GM12878 (cell line): ENCODE results near the gene SCRT2. TPM values are rescaled to one million over a fixed set of nuclear protein-coding genes. Genes with fewer than 3 reads are reported as not detected.

Source experiments
- ATAC-seq: fragments of 200-7000 bp; cut with Tn5 transposase; 3 replicates; pipeline ENCODE4 v1.9.1; 2020; ENCODE audit warnings: mild to moderate bottlenecking, moderate library complexity
- BruUV-seq: library from RNA; stranded (reverse); fragments of 400-500 nt; replicated peaks from 2 replicates; lab custom pipeline; 2021; lab: Mats Ljungman, UMichigan
- CTCF ChIA-PET: fragments of 300-600 bp; sonication (Branson Sonifier 250); formaldehyde crosslinking; extraction: SDS; loops from one replicate; lab custom pipeline; 2021; ENCODE audit warnings: inconsistent platforms; lab: Yijun Ruan, JAX
- POLR2A ChIA-PET: fragments of 350-600 bp; formaldehyde crosslinking; extraction: SDS; loops from one replicate; lab custom pipeline; 2021; ENCODE audit warnings: inconsistent platforms; lab: Charles Lee
- RAD21 ChIA-PET: fragments of 300-600 bp; sonication (Branson Sonifier 250); formaldehyde crosslinking; loops from one replicate; lab custom pipeline; 2023; ENCODE audit warnings: antibody characterized with exemption; ENCODE audit not compliant: unreplicated experiment; lab: Charles Lee
- SMC1A ChIA-PET: fragments of 300-600 bp; sonication (Branson Sonifier 250); formaldehyde crosslinking; loops from one replicate; lab custom pipeline; 2023; ENCODE audit not compliant: unreplicated experiment, uncharacterized antibody; lab: Charles Lee
- DNase-seq: peaks from one replicate; pipeline ENCODE4 v3.0.0-alpha.2; 2011; ENCODE audit warnings: low read depth, low spot score
- FAIRE-seq: peaks from 3 replicates; lab custom pipeline; 2011; peaks lifted over from hg19 to GRCh38; lab: Jason Lieb, UNC
- H2AFZ ChIP-seq: 2 replicates; pipeline ENCODE4 v1.6.0; 2011; ENCODE audit warnings: low read depth, low read length, control low read depth; ENCODE audit not compliant: control insufficient read depth
- H3K27ac ChIP-seq: 2 replicates; pipeline ENCODE4 v1.5.1; 2011; ENCODE audit warnings: control low read depth; ENCODE audit not compliant: control insufficient read depth, insufficient read depth
- H3K27me3 ChIP-seq, 2 experiments: replicated peaks in 1 of 2; 2 replicates each; pipeline versions ENCODE4 v1.6.0 to v1.6.1; 2011; ENCODE audit warnings: low read length in 1 of 2; ENCODE audit not compliant: control insufficient read depth in 2 of 2, insufficient read depth in 2 of 2
- H3K36me3 ChIP-seq, 2 experiments: 2 replicates each; pipeline ENCODE4 v1.5.1; 2011; ENCODE audit warnings: low read length in 1 of 2; ENCODE audit not compliant: control insufficient read depth in 2 of 2, insufficient read depth in 2 of 2
- H3K4me1 ChIP-seq: 2 replicates; pipeline ENCODE4 v1.6.1; 2011; ENCODE audit warnings: mild to moderate bottlenecking, low read length, moderate library complexity, mixed read lengths; ENCODE audit not compliant: control insufficient read depth, insufficient read depth
- H3K4me2 ChIP-seq: 2 replicates; pipeline ENCODE4 v1.6.0; 2011; ENCODE audit warnings: control low read depth; ENCODE audit not compliant: control insufficient read depth, insufficient read depth
- H3K4me3 ChIP-seq: fragments of 200-600 bp; sonication (generic); 2 replicates; pipeline ENCODE4 v1.5.1; 2016
- H3K79me2 ChIP-seq: 2 replicates; pipeline ENCODE4 v1.6.0; 2011; ENCODE audit warnings: low read length; ENCODE audit not compliant: control insufficient read depth, insufficient read depth
- H3K9ac ChIP-seq: 2 replicates; pipeline ENCODE4 v1.8.0; 2011; ENCODE audit warnings: low read length, control low read depth, mixed read lengths; ENCODE audit not compliant: control insufficient read depth, insufficient read depth
- H3K9me3 ChIP-seq: replicated peaks from 3 replicates; pipeline ENCODE4 v1.5.1; 2011; ENCODE audit warnings: mild to moderate bottlenecking, low read length; ENCODE audit not compliant: control insufficient read depth, insufficient read depth
- H4K20me1 ChIP-seq: 2 replicates; pipeline ENCODE4 v1.6.0; 2011; ENCODE audit not compliant: control insufficient read depth, insufficient read depth
- CHD2 ChIP-seq: IDR thresholded peaks from 2 replicates; pipeline ENCODE4 v1.6.1; 2011; ENCODE audit warnings: low read depth, low read length, improper control_type of control experiment, borderline replicate concordance
- E4F1 ChIP-seq: fragments of 450-650 bp; IDR thresholded peaks from 2 replicates; pipeline ENCODE4 v1.6.1; 2018; ENCODE audit warnings: borderline replicate concordance, mild to moderate bottlenecking; ENCODE audit not compliant: partially characterized antibody
- EP300 ChIP-seq, 2 experiments: fragments of 150-350 bp in 1 of 2; IDR thresholded peaks; 2 replicates each; pipeline ENCODE4 v1.6.1; 2011 to 2012; ENCODE audit warnings: low read depth in 2 of 2, low read length in 2 of 2, borderline replicate concordance in 1 of 2, improper control_type of control experiment in 1 of 2, inconsistent platforms in 1 of 2; ENCODE audit not compliant: control insufficient read depth in 1 of 2
- ESRRA ChIP-seq: IDR thresholded peaks from 2 replicates; pipeline ENCODE4 v1.6.1; 2012; ENCODE audit warnings: mild to moderate bottlenecking, low read length, improper control_type of control experiment
- HDAC2 ChIP-seq: fragments of 200-600 bp; sonication (generic); IDR thresholded peaks from 2 replicates; pipeline ENCODE4 v1.6.1; 2017
- LARP7 ChIP-seq: fragments of 450-650 bp; IDR thresholded peaks from 2 replicates; pipeline ENCODE4 v1.6.1; 2017; ENCODE audit warnings: mild to moderate bottlenecking
- MYC ChIP-seq: IDR thresholded peaks from 2 replicates; pipeline ENCODE4 v1.6.1; 2011; ENCODE audit warnings: mild to moderate bottlenecking, low read length, moderate library complexity, inconsistent platforms; ENCODE audit not compliant: insufficient read depth, insufficient replicate concordance, insufficient read length, severe bottlenecking
- NFYB ChIP-seq: IDR thresholded peaks from 2 replicates; pipeline ENCODE4 v1.6.1; 2011; ENCODE audit warnings: low read depth, mild to moderate bottlenecking, low read length, improper control_type of control experiment, moderate library complexity; ENCODE audit not compliant: insufficient read depth
- NR2C2 ChIP-seq: IDR thresholded peaks from 2 replicates; pipeline ENCODE4 v1.6.1; 2011; ENCODE audit warnings: borderline replicate concordance, low read depth; ENCODE audit not compliant: control insufficient read depth, insufficient read length
- SMARCA5 ChIP-seq: fragments of 450-650 bp; IDR thresholded peaks from 2 replicates; pipeline ENCODE4 v1.6.1; 2017; ENCODE audit warnings: mild to moderate bottlenecking
- STAT1 ChIP-seq: fragments of 450-650 bp; conservative IDR thresholded peaks from 2 replicates; pipeline ENCODE4 v1.6.1; 2014; ENCODE audit warnings: antibody characterized with exemption, mild to moderate bottlenecking
- YBX1 ChIP-seq: fragments of 450-650 bp; IDR thresholded peaks from 2 replicates; pipeline ENCODE4 v1.6.1; 2016; ENCODE audit warnings: antibody characterized with exemption
- ZBTB33 ChIP-seq: fragments of 450-650 bp; IDR thresholded peaks from 2 replicates; pipeline ENCODE4 v1.6.1; 2017; ENCODE audit warnings: mild to moderate bottlenecking
- WGBS: methylation state at CpG from one replicate; pipeline ENCODE4 v1.1.6; 2016; ENCODE audit warnings: low lambda C conversion rate; ENCODE audit not compliant: insufficient replicate concordance, insufficient coverage; ENCODE audit errors: missing lambda C conversion rate; 5-methylcytosine and 5-hydroxymethylcytosine counted together
- in situ Hi-C: fragments of 300-500 bp; cut with MboI; formaldehyde crosslinking; loops from 9 replicates; pipeline ENCODE4 v1.14.3; 2018; ENCODE audit warnings: mixed read lengths
- intact Hi-C: fragments of 100-400 bp; cut with micrococcal nuclease; formaldehyde crosslinking; loops from one replicate; pipeline ENCODE4 v1.14.2; 2022; ENCODE audit not compliant: unreplicated experiment
- polyA plus RNA-seq, 11 experiments: library from polyadenylated mRNA; depleted of rRNA in 4 of 11; unstranded in 6 of 11; stranded (reverse) in 5 of 11; fragments of >200 nt; fragmentation: Nextera tagmentation in 4 of 11; fragmentation: Illumina TruSeq in 1 of 11; extraction: Ambion mirVana in 4 of 11; extraction: Trizol in 1 of 11; gene quantifications; 1 replicate in 1 of 11; 2 replicates in 10 of 11; pipeline versions ENCODE4 v1.2.1 to v1.2.3, GENCODE V29; 2011 to 2016; ENCODE audit warnings: inconsistent platforms in 2 of 11, missing spikeins in 2 of 11, low read depth in 1 of 11
- total RNA-seq, 4 experiments: library from RNA; depleted of rRNA in 3 of 4; stranded (reverse); fragments of >200 nt in 3 of 4; fragmentation: Illumina TruSeq in 1 of 4; extraction: Trizol in 1 of 4; gene quantifications; 2 replicates each; pipeline versions ENCODE4 v1.2.1 to v1.2.3, GENCODE V29; 2013 to 2021
- TF ChIP-seq, protein P1 (sequence below): fragments of 450-650 bp; IDR thresholded peaks from 2 replicates; pipeline ENCODE4 v1.6.1; 2017; ENCODE audit warnings: mild to moderate bottlenecking, low read depth, inconsistent platforms; ENCODE audit not compliant: poor library complexity, severe bottlenecking
- TF ChIP-seq, protein P2 (sequence below): fragments of 450-650 bp; IDR thresholded peaks from 2 replicates; pipeline ENCODE4 v1.6.1; 2018; ENCODE audit warnings: mild to moderate bottlenecking, low read depth, moderate library complexity; ENCODE audit not compliant: partially characterized antibody

SCRT2 gene
- total and polyA plus RNA-seq, 10 of the 15 experiments (the other 5 are each of a cell fraction or from before 2014, with no cell fraction given), result not detected

DNA sequence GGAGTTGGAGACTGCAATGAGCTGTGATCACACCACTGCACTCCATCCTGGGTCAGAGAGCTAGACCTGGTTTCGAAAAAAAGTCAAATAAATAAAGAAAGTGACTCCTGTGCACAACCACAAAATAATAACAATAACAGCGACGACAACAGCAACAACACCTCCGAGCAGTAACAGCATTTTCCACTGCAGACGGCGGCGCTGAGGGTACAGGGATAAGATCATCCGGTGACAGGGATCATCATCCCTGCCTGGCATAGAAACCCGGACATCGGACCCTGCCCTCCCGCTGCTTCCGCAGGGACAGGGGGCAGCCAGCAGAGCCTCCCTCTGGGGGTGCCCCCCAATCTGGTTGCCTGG lies 34.1 kb downstream of the SCRT2 start:
- Histone ChIP-seq H3K27ac (no peak overlapping the region), H3K4me1 (no peaks in the 10 kb centered on the region), H3K79me2 (no peaks in the 10 kb centered on the region), H3K4me2 (no peak overlapping the region), H4K20me1 (no peaks in the 10 kb centered on the region), H3K4me3 (no peak overlapping the region), H3K9me3 (no peaks in the 10 kb centered on the region), H3K27me3 (no peaks in the 10 kb centered on the region; a peak in 1 of 4 replicates), H2AFZ (no peak overlapping the region), H3K9ac (no peak overlapping the region), H3K36me3 (no peaks in the 10 kb centered on the region; a peak in 1 of 4 replicates)
- intact Hi-C loops, result no loop called here
- SMC1A ChIA-PET, result interaction anchor here (1.0 to 1.1 kb wide), 2 partner anchors 52 to 79 kb away, joined by 3 to 4 read pairs; no protein-coding TSS in a partner anchor
- BruUV-seq, result no TSS peak
- FAIRE-seq, result no peak
- in situ Hi-C loops, result no loop called here
- POLR2A ChIA-PET, result no interaction called here
- ATAC-seq, result no peak
- DNase-seq, result no peak
- CTCF ChIA-PET, result interaction anchor here (1.5 to 2.2 kb wide), 2 partner anchors 16 to 79 kb away, joined by 3 to 7 read pairs; no protein-coding TSS in a partner anchor
- 82% methylated on average over 12 of the region's 12 CpGs for WGBS
- RAD21 ChIA-PET, result interaction anchor here (1.7 kb wide), 1 partner anchor 79 kb away, joined by 4 read pairs; no protein-coding TSS in a partner anchor
- TF ChIP-seq YBX1, result no peak
- no peak for TF ChIP-seq HDAC2
- TF ChIP-seq, protein P1, sequence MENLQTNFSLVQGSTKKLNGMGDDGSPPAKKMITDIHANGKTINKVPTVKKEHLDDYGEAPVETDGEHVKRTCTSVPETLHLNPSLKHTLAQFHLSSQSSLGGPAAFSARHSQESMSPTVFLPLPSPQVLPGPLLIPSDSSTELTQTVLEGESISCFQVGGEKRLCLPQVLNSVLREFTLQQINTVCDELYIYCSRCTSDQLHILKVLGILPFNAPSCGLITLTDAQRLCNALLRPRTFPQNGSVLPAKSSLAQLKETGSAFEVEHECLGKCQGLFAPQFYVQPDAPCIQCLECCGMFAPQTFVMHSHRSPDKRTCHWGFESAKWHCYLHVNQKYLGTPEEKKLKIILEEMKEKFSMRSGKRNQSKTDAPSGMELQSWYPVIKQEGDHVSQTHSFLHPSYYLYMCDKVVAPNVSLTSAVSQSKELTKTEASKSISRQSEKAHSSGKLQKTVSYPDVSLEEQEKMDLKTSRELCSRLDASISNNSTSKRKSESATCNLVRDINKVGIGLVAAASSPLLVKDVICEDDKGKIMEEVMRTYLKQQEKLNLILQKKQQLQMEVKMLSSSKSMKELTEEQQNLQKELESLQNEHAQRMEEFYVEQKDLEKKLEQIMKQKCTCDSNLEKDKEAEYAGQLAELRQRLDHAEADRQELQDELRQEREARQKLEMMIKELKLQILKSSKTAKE, result no peak
- no peak for TF ChIP-seq SMARCA5
- no peak for TF ChIP-seq CHD2
- TF ChIP-seq NR2C2, result no peak
- TF ChIP-seq, protein P2, sequence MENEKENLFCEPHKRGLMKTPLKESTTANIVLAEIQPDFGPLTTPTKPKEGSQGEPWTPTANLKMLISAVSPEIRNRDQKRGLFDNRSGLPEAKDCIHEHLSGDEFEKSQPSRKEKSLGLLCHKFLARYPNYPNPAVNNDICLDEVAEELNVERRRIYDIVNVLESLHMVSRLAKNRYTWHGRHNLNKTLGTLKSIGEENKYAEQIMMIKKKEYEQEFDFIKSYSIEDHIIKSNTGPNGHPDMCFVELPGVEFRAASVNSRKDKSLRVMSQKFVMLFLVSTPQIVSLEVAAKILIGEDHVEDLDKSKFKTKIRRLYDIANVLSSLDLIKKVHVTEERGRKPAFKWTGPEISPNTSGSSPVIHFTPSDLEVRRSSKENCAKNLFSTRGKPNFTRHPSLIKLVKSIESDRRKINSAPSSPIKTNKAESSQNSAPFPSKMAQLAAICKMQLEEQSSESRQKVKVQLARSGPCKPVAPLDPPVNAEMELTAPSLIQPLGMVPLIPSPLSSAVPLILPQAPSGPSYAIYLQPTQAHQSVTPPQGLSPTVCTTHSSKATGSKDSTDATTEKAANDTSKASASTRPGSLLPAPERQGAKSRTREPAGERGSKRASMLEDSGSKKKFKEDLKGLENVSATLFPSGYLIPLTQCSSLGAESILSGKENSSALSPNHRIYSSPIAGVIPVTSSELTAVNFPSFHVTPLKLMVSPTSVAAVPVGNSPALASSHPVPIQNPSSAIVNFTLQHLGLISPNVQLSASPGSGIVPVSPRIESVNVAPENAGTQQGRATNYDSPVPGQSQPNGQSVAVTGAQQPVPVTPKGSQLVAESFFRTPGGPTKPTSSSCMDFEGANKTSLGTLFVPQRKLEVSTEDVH, result no peak
- no peak for TF ChIP-seq MYC
- TF ChIP-seq E4F1, result no peak
- no peak for TF ChIP-seq LARP7
- no peak for TF ChIP-seq ZBTB33
- no peak for TF ChIP-seq STAT1
- TF ChIP-seq EP300 (IDR thresholded peaks at IDR 0.05; ENCODE audit: borderline replicate concordance in 1 of 2, control insufficient read depth in 1 of 2, low read depth in 2 of 2, low read length in 2 of 2), result no peak
- no peak for TF ChIP-seq ESRRA
- TF ChIP-seq NFYB, result no peak
